GM12892 (cell line): ENCODE results near the gene KCNAB1.

Source experiments
- POLR2A ChIP-seq: IDR thresholded peaks from 2 replicates; pipeline ENCODE4 v1.6.1; 2011; ENCODE audit warnings: low read depth, low read length, control low read depth
- POLR2AphosphoS5 ChIP-seq: IDR thresholded peaks from 2 replicates; pipeline ENCODE4 v1.6.1; 2011; ENCODE audit warnings: low read depth, low read length, control low read depth

DNA sequence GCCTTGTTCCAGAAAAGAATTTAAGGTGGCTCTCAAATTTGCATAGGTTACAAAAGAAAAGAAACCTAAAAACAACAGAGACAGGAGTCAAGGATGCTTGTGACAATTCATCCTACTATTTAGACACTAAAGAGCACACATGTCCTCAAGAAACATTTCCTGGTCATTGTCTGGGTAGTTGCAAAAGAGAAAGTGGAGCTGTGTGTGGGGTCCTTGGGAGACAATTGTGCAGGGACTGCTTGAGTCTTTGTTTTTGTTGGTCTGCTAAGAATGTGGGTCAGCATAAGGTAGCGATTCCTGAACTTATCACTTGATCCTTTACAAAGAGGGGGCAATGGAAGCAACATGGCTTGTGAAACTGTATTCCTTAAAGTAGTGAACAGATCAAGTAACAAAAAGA lies 185.3 kb downstream of the KCNAB1 start:
- TF ChIP-seq POLR2AphosphoS5 = no peak
- no peak for TF ChIP-seq POLR2A
